Calu3 (cell line): ENCODE data around the gene GPC3. TPM values are rescaled to one million over a fixed set of nuclear protein-coding genes. Genes with fewer than 3 reads are reported as not detected.

Experiments
- BruUV-seq: library from RNA; stranded (reverse); fragments of 400-500 nt; replicated peaks from 2 replicates; lab custom pipeline; 2021; lab: Mats Ljungman, UMichigan
- CTCF ChIA-PET: fragments of 300-600 bp; sonication (Branson Sonifier 250); formaldehyde crosslinking; loops from one replicate; lab custom pipeline; 2022; ENCODE audit warnings: antibody characterized with exemption; lab: Charles Lee
- DNase-seq: peaks from one replicate; pipeline ENCODE4 v3.0.0; 2022
- H3K27ac Mint-ChIP-seq: one replicate; pipeline ENCODE4 v1.8.0; 2022; ENCODE audit warnings: mixed read lengths; ENCODE audit not compliant: unreplicated experiment
- H3K27me3 Mint-ChIP-seq: one replicate; pipeline ENCODE4 v1.8.0; 2022; ENCODE audit warnings: mixed read lengths; ENCODE audit not compliant: unreplicated experiment
- H3K36me3 Mint-ChIP-seq: one replicate; pipeline ENCODE4 v1.8.0; 2022; ENCODE audit warnings: mild to moderate bottlenecking, moderate library complexity, mixed read lengths; ENCODE audit not compliant: insufficient read depth, unreplicated experiment
- H3K4me1 Mint-ChIP-seq: one replicate; pipeline ENCODE4 v1.8.0; 2022; ENCODE audit warnings: mild to moderate bottlenecking, low read depth, mixed read lengths; ENCODE audit not compliant: unreplicated experiment
- H3K4me3 Mint-ChIP-seq: one replicate; pipeline ENCODE4 v1.8.0; 2022; ENCODE audit warnings: mild to moderate bottlenecking, low read depth, moderate library complexity, mixed read lengths; ENCODE audit not compliant: unreplicated experiment
- H3K9me3 Mint-ChIP-seq: one replicate; pipeline ENCODE4 v1.8.0; 2022; ENCODE audit warnings: low read depth, mixed read lengths; ENCODE audit not compliant: unreplicated experiment
- CTCF ChIP-seq: fragments of 200-600 bp; IDR thresholded peaks from one replicate; pipeline ENCODE4 v1.8.0; 2022; ENCODE audit warnings: antibody characterized with exemption; ENCODE audit not compliant: unreplicated experiment
- intact Hi-C: fragments of 100-400 bp; cut with micrococcal nuclease; formaldehyde crosslinking; loops from one replicate; pipeline ENCODE4 v1.10.0; 2022; ENCODE audit not compliant: unreplicated experiment
- total RNA-seq: library from RNA; stranded (reverse); gene quantifications from 2 replicates; pipeline ENCODE4 v1.2.3, GENCODE V29; 2022

GPC3 gene
- total RNA-seq, 1 experiment from 2014 or later, result 2.3 TPM

- no peaks in the 10 kb centered on the region for H3K9me3 Mint-ChIP-seq
- TF ChIP-seq CTCF, result no peak
- CTCF ChIA-PET, result no interaction called here
- BruUV-seq, result no TSS peak
- no peak overlapping the region for H3K27ac Mint-ChIP-seq
- H3K4me1 Mint-ChIP-seq, result no peaks in the 10 kb centered on the region
- H3K27me3 Mint-ChIP-seq, result no peaks in the 10 kb centered on the region
- H3K4me3 Mint-ChIP-seq, result no peak overlapping the region
- H3K36me3 Mint-ChIP-seq, result no peaks in the 10 kb centered on the region
- intact Hi-C loops, result no loop called here
- no peak for DNase-seq
These were observed 37.4 kb downstream of the GPC3 start for GRCh38 chrX:133947996-133948395.

GRCh38 chrX:133947022-133947421, 38.4 kb downstream of the GPC3 start:
- DNase-seq, result no peak
- H3K4me1 Mint-ChIP-seq, result no peaks in the 10 kb centered on the region
- H3K4me3 Mint-ChIP-seq, result no peak overlapping the region
- CTCF ChIA-PET, result no interaction called here
- no TSS peak for BruUV-seq
- no peaks in the 10 kb centered on the region for H3K36me3 Mint-ChIP-seq
- intact Hi-C loops, result no loop called here
- no peak for TF ChIP-seq CTCF
- H3K9me3 Mint-ChIP-seq, result no peaks in the 10 kb centered on the region
- no peak overlapping the region for H3K27ac Mint-ChIP-seq
- no peaks in the 10 kb centered on the region for H3K27me3 Mint-ChIP-seq

GRCh38 chrX:133943507-133943906, 41.9 kb downstream of the GPC3 start:
- H3K4me3 Mint-ChIP-seq, result no peak overlapping the region
- H3K27me3 Mint-ChIP-seq, result no peaks in the 10 kb centered on the region
- TF ChIP-seq CTCF, result no peak
- H3K36me3 Mint-ChIP-seq, result no peaks in the 10 kb centered on the region
- CTCF ChIA-PET, result interaction anchor here (0.6 kb wide), 1 partner anchor 15 kb away, joined by 4 read pairs; no protein-coding TSS in a partner anchor
- intact Hi-C loops, result no loop called here
- no peaks in the 10 kb centered on the region for H3K4me1 Mint-ChIP-seq
- no peak overlapping the region for H3K27ac Mint-ChIP-seq
- BruUV-seq, result no TSS peak
- no peaks in the 10 kb centered on the region for H3K9me3 Mint-ChIP-seq
- no peak for DNase-seq

GRCh38 chrX:133939655-133940302, 45.6 kb downstream of the GPC3 start:
- Mint-ChIP-seq H3K4me1 (no peaks in the 10 kb centered on the region), H3K4me3 (no peak overlapping the region), H3K36me3 (no peaks in the 10 kb centered on the region), H3K27me3 (no peaks in the 10 kb centered on the region), H3K9me3 (no peaks in the 10 kb centered on the region), H3K27ac (no peak overlapping the region)
- no TSS peak for BruUV-seq
- DNase-seq, result no peak
- intact Hi-C loops, result no loop called here
- no peak for TF ChIP-seq CTCF
- CTCF ChIA-PET, result no interaction called here
